MCF 10A (cell line): ENCODE measurements around the gene IL12A. TPM values are rescaled to one million over a fixed set of nuclear protein-coding genes. Genes with fewer than 3 reads are reported as not detected.

Source experiments
- BruUV-seq: library from RNA; stranded (reverse); fragments of 400-500 nt; replicated peaks from 2 replicates; lab custom pipeline; 2021; lab: Mats Ljungman, UMichigan
- CTCF ChIA-PET: fragments of 300-600 bp; sonication (Branson Sonifier 250); formaldehyde crosslinking; extraction: SDS; loops from one replicate; lab custom pipeline; 2021; ENCODE audit warnings: antibody characterized with exemption, inconsistent platforms; lab: Yijun Ruan, JAX
- POLR2A ChIA-PET: fragments of 300-600, 350-650 bp; sonication (Branson Sonifier 250); formaldehyde crosslinking; extraction: SDS; loops from one replicate; lab custom pipeline; 2020; ENCODE audit warnings: antibody characterized with exemption, inconsistent platforms; lab: Yijun Ruan, JAX
- DNase-seq: peaks from one replicate; pipeline ENCODE4 v3.0.0-alpha.2; 2018; ENCODE audit not compliant: unreplicated experiment
- H3K27ac Mint-ChIP-seq: one replicate; pipeline ENCODE4 v1.8.0; 2022; ENCODE audit warnings: mild to moderate bottlenecking, low read depth, mixed read lengths; ENCODE audit not compliant: unreplicated experiment
- H3K27me3 Mint-ChIP-seq: one replicate; pipeline ENCODE4 v1.8.0; 2022; ENCODE audit warnings: mixed read lengths; ENCODE audit not compliant: insufficient read depth, unreplicated experiment
- H3K36me3 Mint-ChIP-seq: one replicate; pipeline ENCODE4 v1.8.0; 2022; ENCODE audit warnings: mild to moderate bottlenecking, moderate library complexity, mixed read lengths; ENCODE audit not compliant: insufficient read depth, unreplicated experiment
- H3K4me1 Mint-ChIP-seq: one replicate; pipeline ENCODE4 v1.8.0; 2022; ENCODE audit warnings: mixed read lengths; ENCODE audit not compliant: insufficient read depth, unreplicated experiment
- H3K4me3 Mint-ChIP-seq: one replicate; pipeline ENCODE4 v1.8.0; 2022; ENCODE audit warnings: mild to moderate bottlenecking, moderate library complexity, mixed read lengths; ENCODE audit not compliant: unreplicated experiment
- H3K9me3 Mint-ChIP-seq: one replicate; pipeline ENCODE4 v1.8.0; 2022; ENCODE audit warnings: mixed read lengths; ENCODE audit not compliant: unreplicated experiment
- intact Hi-C: fragments of 100-400 bp; cut with micrococcal nuclease; formaldehyde crosslinking; loops from 2 replicates; pipeline ENCODE4 v1.14.1; 2022
- total RNA-seq: library from RNA; stranded (reverse); gene quantifications from 2 replicates; pipeline ENCODE4 v1.2.3, GENCODE V29; 2022
- TF ChIP-seq, protein P1 (sequence below): fragments of 200-600 bp; IDR thresholded peaks from one replicate; pipeline ENCODE4 v1.8.0; 2022; ENCODE audit warnings: antibody characterized with exemption, mild to moderate bottlenecking; ENCODE audit not compliant: unreplicated experiment

IL12A gene
- total RNA-seq, 1 experiment from 2014 or later, result 1.7 TPM

DNA sequence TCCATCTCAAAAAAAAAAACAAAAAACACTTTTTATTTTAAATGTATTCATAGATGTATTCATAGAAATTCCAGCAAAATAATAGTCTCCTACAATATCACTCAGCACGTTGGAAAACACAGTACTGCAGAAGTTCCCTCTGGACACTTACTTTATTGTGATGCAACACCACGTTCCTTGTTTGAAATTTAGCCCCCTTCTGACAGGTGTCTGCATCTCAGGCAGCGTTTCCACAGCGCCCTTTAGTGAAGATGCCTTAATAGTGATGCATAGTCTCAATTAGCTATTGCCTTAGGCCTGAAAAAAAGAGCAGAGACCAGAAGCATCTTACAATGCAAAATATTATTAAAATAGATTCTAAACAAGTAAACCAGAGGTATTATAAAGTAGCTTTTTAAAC is 20.3 kb downstream of the IL12A start:
- POLR2A ChIA-PET, result interaction anchor here (0.6 kb wide), 1 partner anchor 24 kb away, joined by 3 read pairs; no protein-coding TSS in a partner anchor
- Mint-ChIP-seq H3K27me3 (no peaks in the 10 kb centered on the region), H3K36me3 (no peaks in the 10 kb centered on the region), H3K9me3 (no peaks in the 10 kb centered on the region), H3K4me1 (peaks cover 6% of the 10 kb centered on the region), H3K4me3 (no peak overlapping the region), H3K27ac (no peak overlapping the region)
- TF ChIP-seq, protein P1, sequence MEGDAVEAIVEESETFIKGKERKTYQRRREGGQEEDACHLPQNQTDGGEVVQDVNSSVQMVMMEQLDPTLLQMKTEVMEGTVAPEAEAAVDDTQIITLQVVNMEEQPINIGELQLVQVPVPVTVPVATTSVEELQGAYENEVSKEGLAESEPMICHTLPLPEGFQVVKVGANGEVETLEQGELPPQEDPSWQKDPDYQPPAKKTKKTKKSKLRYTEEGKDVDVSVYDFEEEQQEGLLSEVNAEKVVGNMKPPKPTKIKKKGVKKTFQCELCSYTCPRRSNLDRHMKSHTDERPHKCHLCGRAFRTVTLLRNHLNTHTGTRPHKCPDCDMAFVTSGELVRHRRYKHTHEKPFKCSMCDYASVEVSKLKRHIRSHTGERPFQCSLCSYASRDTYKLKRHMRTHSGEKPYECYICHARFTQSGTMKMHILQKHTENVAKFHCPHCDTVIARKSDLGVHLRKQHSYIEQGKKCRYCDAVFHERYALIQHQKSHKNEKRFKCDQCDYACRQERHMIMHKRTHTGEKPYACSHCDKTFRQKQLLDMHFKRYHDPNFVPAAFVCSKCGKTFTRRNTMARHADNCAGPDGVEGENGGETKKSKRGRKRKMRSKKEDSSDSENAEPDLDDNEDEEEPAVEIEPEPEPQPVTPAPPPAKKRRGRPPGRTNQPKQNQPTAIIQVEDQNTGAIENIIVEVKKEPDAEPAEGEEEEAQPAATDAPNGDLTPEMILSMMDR, result no peak
- no TSS peak for BruUV-seq
- CTCF ChIA-PET, result interaction anchor here (0.6 to 11.3 kb wide), 12 partner anchors 18 to 748 kb away, joined by 3 to 721 read pairs (median 3); partner anchors contain the start of gene IL12A
- intact Hi-C loops, result loop anchor here (5.0 kb wide), 1 partner anchor 202 kb away; no protein-coding TSS in a partner anchor
- no peak for DNase-seq

DNA sequence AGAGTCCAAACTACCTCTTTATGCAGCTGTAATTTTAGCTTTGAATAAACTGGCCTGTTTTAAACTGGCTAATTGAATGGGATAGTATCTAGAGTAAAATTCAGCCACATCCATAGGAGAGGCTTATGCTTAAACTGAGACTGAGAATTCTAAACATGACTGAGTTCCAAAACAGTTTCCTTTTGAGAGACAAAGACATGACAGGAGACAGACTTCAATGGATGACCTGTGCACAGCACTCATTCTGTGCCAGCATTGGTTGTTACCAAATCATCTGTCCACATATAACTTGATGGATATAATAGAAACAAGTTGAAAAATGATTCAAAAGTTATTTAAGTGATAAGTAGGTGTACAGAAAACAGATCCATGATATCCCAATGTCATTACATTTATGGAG is 20.9 kb downstream of the IL12A start:
- ChIA-PET CTCF (interaction anchor here (0.6 to 11.3 kb wide), 7 partner anchors 19 to 205 kb away, joined by 3 to 721 read pairs (median 4); partner anchors contain the start of gene IL12A), POLR2A (interaction anchor here (0.6 kb wide), 1 partner anchor 24 kb away, joined by 3 read pairs; no protein-coding TSS in a partner anchor)
- Mint-ChIP-seq H3K27ac (no peak overlapping the region), H3K36me3 (no peaks in the 10 kb centered on the region), H3K27me3 (no peaks in the 10 kb centered on the region), H3K9me3 (no peaks in the 10 kb centered on the region), H3K4me3 (no peak overlapping the region), H3K4me1 (peaks cover 6% of the 10 kb centered on the region)
- no peak for DNase-seq
- BruUV-seq, result no TSS peak
- TF ChIP-seq, protein P1, result no peak
- intact Hi-C loops, result loop anchor here (5.0 kb wide), 1 partner anchor 202 kb away; no protein-coding TSS in a partner anchor

DNA sequence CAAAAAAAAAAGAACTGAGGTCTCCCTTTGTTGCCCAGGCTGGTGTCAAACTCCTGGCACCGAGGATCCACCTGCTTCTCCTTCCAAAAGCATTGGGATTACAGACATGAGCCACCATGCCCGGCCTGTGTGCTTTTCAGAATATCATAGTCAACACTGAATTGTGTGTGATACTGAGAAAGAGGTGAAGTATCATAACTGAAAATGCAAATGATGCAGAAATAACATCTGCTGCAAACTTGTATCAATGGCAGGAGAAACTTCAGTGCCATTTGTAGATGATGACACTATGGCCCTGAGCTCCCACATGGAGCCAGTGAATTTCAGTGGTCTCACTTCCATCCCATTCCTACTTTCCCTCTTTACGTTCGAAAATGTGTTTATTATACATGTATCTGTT is 21.9 kb downstream of the IL12A start:
- no TSS peak for BruUV-seq
- Mint-ChIP-seq H3K27me3 (no peaks in the 10 kb centered on the region), H3K9me3 (no peaks in the 10 kb centered on the region), H3K27ac (no peak overlapping the region), H3K4me1 (peaks cover 6% of the 10 kb centered on the region), H3K4me3 (no peak overlapping the region), H3K36me3 (no peaks in the 10 kb centered on the region)
- no peak for DNase-seq
- ChIA-PET CTCF (interaction anchor here (0.5 to 11.3 kb wide), 6 partner anchors 22 to 746 kb away, joined by 3 to 721 read pairs (median 3); no protein-coding TSS in a partner anchor), POLR2A (no interaction called here)
- TF ChIP-seq, protein P1, result no peak
- intact Hi-C loops, result no loop called here

DNA sequence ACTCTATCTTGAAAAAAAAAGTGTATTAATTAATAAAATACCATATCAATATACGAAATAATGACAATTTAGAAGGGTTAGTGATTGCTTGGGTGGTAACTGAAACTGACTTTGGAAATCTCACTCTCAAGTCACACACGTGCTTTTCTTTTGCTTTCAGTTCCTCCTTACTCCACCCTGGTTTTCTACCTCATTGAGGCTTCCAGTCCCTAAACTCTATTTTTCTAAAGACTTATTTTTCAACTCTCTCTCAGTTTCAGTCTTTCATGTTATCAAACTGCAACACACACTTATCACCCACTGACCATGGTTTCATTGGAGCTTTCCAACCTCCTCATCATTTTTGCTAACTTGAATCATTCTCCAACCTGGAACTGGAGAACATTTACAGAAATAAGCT is 23.5 kb downstream of the IL12A start:
- H3K36me3 Mint-ChIP-seq, result no peaks in the 10 kb centered on the region
- ChIA-PET POLR2A (no interaction called here), CTCF (interaction anchor here (1.0 to 11.3 kb wide), 6 partner anchors 21 to 184 kb away, joined by 3 to 721 read pairs (median 4); partner anchors contain the start of gene IL12A)
- TF ChIP-seq, protein P1, result no peak
- H3K27me3 Mint-ChIP-seq, result no peaks in the 10 kb centered on the region
- no TSS peak for BruUV-seq
- H3K4me3 Mint-ChIP-seq, result no peak overlapping the region
- intact Hi-C loops, result no loop called here
- no peak for DNase-seq
- peaks cover 5% of the 10 kb centered on the region for H3K4me1 Mint-ChIP-seq
- no peaks in the 10 kb centered on the region for H3K9me3 Mint-ChIP-seq
- no peak overlapping the region for H3K27ac Mint-ChIP-seq
